Stimulated activated CD4-positive, alpha-beta T cell treated with anti-CD3 and anti-CD28 coated beads, Interleukin-4, amount 100 ng/mL, for 24 hours (primary cell): ENCODE measurements around the gene D2HGDH.

Source experiments
- DNase-seq: peaks from one replicate; pipeline ENCODE4 v3.0.0-alpha.2; 2020

Gene D2HGDH

DNA sequence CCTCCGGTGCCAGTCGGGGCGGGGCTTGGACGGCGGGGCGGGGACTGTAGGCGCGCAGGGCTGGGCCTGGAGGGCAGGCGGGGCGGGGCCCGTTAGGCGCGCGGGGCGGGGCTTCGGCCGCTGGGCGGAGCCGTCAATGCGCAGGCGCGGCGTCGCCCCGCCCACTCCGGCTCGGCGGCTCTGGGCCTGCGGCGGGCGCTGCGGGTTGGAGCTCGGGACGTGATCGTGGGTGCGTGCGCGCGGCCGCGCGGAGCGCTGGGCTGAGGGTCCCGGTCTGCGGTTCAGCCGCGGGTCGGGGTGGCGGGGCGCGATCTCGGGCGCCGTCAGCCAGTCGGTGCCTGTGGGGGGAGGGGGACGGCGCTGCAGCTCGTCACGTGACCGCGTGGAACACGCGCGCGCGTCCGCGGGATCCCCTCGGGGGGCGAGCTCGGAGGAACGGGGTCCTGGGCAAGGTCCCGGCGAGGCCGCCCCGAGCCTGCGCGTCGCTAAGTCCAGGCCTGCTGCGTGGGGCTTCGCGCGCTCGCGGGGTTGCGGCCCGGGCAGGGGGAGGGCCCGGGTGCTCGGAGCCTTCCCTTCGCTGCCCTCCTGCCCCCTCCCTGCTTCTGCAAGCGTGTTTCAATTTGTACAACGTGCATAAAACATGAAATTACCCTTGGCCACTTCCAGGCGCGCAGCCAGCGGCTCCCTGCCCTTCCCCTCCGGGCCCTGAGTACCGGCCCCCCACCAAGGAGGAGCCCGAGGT lies at the start of gene D2HGDH:
TSS of gene D2HGDH (plus strand) at position 164 of the 742 bp plus-strand sequence. CDS start 595 bp downstream, outside the sequence.
- DNase-seq = peak; percentile 94

DNA sequence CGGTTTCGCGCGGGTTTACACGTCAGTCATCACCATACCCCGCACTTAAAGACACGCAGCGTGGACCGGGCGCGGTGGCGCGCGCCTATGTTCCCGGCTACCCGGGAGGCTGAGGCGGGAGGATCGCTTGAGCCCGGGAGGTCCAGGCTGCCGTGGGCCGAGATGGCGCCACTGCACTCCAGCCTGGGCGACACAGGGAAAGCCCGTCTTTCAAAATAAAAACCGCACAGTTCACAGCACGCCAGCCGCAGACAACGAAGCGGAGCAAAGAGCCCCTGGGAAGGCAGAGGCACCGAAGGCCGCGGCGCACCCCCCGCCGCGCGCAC lies 48.1 kb upstream of the D2HGDH start:
- peak; percentile 19 for DNase-seq

DNA sequence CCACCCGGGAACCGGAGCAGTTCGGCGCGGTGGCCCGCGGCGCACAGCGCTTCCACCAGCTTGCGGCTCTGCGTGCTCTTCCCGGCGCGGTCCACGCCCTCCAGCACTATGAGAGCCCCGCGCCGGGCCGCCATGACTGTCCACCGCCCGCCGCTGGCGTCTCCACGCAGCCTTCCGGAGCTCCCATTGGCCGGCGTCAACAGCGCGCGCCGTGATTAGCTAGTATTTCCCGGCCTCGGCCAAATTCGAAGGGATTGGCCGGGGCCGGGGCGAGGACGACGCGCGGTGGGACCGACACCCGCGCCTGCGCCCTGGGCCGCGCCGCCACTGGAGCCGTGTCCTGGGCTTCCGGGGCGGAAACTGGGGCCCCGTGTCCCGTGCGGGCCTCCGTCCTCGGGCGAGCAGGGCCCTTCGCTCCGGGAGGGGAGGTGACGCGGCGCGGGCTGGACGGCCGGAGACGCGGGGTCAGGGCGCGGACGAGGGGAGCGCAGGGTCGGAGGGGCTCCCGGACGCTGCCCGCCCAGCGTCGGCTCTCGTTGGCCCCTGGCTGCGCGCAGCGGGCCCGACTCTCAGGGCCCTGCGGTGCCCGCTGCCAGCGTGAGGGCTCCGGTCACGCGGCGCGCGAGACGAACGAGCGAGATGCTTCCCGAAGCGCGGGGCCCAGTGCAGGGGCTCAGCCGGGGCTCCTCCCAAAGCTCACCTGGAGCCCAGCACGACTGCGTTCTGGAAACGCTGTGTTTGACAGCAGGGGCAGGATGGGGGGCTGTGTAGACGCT lies 47.6 kb upstream of the D2HGDH start, which contains the start of gene DTYMK:
TSS of gene DTYMK (minus strand) at position 166 of the 776 bp plus-strand sequence. CDS start at position 134, 32 bp downstream.
- DNase-seq = peak; percentile 95

DNA sequence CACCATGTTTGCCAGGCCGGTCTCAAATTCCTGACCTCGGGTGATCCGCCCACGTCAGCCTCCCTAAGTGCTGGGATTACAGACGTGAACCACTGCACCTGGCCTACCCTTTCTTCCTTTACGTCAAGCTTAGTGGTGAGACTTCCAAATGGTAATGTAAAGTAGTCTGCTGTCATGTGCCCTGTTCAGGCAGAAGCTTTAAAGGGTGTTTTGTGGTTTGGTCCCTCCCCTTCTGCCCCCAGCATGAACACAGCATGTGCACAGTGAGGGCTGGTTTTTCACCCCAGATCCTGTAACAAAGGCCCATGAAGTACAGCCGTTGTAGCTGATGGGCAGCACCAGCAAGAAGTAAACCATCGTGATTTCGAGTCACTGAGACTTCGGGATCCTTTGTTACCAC lies 45.1 kb upstream of the D2HGDH start:
- DNase-seq = no peak

DNA sequence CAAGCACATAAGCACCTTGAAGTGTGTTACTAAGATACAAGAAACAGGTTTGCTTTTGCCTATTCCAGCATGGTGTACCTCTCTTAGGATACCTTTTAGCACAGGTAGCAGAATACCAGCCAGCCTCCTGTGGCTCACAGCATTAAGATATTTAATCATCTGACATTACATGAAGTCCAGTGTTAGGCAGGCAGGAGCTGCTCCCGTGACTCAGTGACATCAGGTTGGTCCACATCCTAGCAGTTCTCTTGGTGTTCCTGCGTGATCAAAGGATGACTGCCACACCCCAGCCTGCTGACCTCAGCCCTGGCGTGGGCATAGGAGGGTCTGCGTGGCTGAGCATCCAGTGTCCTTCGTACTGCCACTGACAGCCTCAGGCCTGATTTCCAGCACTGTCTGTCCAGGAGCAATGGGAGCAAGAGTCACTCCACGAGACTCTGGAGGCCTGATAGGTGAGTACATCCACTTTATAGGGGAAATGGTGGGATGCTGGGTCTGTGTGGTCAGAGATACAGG lies 44.2 kb upstream of the D2HGDH start:
- no peak for DNase-seq

DNA sequence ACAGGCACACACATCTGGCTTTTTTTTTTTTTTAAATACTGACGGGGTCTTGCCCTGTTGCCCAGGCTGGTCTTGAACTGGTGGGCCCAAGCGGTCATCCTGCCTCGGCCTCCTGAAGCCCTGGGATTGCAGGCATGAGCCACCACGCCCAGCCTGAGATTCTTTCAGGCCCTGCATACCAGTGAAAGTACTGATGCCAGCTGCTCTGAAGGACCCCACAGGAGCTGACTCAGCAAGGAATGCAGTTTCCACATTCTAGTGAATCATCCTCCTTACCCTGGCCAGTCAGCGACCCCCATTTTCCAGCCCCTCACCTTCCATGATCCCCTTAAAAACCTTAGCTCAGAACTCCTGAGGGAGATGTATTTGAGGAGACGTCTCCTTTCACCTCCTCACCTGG lies 42.0 kb upstream of the D2HGDH start:
- DNase-seq = no peak

DNA sequence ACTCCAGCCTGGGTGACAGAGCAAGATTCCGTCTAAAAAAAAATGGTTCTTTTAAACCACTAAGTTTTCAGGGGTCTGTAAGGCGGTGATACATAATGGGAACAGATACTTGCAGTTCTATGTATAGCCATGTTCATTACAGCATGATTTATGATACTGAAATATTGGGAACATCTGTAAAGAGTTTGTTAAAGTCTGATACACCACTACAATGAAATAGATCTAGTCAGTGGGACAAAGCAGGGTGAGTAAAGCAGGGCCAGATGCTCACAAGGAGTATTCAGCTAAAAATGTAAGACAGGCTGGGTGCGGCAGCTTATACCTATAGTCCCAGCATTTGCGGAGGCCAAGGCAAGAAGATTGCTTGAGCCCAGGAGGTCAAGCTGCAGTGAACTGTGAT lies 38.8 kb upstream of the D2HGDH start:
- DNase-seq = no peak

DNA sequence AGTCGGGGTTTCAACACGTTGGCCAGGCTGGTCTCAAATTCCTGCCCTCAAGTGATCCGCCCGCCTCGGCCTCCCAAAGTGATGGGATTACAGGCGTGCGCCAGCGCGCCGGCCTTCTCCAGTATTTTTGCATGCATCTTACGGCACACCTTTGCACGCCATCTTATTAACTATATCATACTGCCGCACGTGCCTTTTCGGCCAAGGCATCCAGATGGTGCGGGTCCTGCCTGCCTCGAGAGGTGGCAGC lies 33.4 kb upstream of the D2HGDH start:
- no peak for DNase-seq

DNA sequence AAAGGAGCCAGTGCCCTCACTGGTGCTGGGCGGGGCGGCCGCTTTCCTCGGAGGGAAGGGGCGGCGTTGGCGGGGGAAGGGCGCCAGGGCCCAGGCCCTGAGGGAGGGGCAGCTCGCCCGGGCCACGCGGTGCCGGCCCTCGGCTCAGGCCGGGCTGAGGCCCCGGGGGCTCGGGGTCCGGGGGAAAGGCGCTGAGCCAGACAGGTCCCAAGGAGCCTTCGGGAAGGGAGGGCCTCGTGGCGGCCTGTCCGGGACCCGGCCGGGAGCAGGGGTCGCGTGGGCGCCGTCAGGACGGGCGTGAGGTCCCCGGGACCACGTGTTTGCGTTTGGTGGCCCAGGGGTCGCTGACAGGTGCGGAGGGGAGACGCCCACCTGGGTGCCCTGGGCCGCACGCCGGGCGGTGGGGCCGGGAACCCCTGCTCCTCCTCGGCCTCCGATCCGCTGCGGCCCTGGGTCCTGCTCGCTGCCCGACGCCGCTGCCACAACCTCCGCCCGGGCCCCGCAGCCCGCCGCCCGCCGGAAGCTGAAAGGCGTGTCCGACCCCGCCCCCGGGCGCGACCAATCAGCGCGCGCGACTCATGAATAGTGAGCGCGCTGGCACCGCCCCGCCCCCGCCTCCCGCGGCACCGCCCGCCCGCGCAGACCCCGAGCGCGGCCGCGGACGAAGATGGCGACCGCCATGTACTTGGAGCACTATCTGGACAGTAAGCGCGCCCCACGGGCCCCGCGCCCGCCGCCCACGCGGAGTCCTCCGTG lies 32.9 kb upstream of the D2HGDH start, which contains the start of gene ING5:
TSS of gene ING5 (plus strand) at position 641 of the 756 bp plus-strand sequence. CDS start at position 668, 27 bp downstream.
- DNase-seq = peak; percentile 97

DNA sequence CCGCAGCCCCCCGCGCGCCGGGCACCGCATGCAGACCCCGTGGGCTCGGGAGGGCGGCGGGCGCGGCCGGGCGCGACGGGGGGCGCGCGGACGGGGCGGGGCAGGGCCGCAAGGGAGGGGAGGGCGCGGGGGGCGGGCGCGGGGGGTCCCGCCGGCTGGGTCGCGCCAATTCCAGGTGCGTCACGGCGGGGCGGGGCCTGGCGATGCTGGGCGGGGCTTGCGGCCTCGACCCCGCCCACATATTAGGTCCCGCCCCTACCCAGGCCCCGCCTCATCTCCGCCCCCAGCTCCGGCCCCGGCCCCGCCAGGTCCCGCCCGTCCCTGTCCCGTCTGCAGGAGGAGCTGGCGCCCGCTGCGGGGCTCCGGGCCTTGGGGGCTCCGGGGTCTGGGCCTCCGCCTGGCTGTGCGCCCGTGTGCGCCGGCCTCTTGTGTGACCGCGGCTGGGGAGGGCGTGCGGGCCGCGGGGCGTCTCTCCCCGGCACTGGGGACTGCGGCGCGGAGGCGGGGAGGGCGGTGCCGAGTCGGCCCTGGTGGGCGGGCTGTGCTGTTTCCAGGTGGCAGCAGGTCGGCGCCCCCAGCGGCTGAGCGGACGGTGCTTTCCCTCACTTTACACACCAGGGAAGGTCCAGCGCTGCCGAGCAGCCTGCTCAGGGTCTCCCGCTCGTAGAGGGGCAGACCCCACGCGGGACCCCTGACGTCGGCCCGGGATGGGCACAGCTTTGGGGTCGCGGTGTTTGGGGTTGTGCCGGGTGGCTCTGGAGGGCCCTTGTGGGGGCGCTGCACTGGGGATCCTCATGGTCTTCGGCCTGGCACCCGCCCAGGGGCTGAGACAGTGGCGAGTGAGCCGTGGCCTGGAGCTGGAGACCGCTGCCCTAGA lies 32.0 kb upstream of the D2HGDH start:
- peak; percentile 89 for DNase-seq

DNA sequence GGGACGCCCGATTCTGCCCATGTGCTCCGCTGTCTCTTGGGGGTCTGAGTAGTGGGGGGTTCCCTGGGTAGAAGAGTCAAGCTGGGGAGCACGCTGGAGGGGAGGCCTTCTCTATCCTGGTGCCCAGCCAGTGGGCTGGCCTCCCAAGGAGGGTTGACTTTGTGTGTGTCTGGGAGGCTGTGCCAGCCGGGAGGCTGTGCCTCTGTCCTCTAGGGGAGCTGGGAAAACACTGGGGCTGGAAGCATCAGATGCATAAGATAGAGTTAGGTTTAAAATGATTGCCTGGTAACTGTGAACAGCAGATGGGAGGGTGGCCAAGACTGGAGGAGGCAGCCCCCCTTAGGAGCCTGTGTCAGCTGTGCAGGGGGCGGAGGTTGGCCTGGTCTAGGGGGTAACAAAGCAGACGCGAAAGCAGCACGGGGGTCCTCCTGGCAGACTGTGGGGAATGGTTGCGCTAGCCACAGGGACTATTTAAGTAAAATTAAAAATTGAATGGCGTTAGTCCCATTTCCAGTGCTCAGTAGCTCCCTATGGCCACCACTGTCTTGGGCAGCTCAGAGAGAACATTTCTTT lies 31.3 kb upstream of the D2HGDH start:
- DNase-seq = no peak

DNA sequence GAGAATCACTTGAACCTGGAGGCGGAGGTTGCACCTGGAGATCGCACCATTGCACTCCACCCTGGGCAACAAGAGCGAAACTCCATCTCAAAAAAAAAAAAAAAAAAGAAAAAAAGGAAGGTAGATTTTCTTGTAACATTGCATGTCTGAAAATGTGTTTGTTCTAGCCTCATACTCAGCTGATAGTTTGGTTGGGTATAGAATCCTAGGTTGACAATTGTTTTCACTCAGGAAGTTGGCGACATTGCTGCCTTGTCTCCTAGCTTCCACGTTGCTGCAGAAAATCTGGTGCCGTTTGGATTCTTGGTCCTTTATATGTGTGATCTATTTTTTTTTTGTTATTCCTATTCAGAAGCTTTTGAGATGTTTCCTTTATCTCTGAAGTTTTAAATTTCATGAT lies 27.9 kb upstream of the D2HGDH start:
- DNase-seq = no peak

DNA sequence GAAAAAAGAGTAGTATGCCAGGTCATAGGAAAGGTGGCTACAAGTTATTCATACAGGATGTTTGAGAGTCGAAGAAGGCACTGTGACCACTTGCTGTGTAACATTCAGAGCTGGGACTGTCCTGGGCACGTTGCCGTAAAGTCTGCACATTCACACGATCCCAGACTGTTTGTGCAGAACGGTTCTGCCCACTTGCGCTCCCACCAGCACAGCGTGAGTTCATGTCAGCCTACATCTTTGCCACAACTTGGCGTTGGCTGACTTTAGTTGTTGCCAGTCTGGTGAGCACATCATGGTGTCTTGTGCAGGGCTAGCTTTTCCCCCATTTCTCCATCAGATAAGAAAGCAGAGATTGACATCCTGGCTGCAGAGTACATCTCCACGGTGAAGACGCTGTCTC lies 25.6 kb upstream of the D2HGDH start:
- no peak for DNase-seq

DNA sequence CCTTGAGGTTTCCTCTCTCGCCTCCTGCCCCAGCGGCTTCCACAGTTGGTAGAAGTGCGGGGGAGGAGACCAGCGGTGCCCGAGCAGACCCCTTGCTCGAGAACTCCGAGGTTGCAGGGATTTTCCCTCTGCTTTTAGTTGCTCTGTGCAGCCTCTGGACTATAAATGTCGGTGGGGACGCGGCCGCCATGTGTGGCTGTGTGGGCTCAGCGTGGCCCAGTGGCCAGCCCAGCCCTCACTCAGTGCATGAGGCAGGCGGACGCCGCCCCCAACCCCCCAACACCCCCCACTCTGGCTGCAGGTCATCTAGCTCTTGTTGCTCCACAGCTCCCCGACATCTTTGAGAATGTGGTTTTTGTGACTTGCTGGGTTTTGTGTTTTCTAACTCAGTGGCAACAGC lies 15.3 kb upstream of the D2HGDH start:
- DNase-seq = no peak

DNA sequence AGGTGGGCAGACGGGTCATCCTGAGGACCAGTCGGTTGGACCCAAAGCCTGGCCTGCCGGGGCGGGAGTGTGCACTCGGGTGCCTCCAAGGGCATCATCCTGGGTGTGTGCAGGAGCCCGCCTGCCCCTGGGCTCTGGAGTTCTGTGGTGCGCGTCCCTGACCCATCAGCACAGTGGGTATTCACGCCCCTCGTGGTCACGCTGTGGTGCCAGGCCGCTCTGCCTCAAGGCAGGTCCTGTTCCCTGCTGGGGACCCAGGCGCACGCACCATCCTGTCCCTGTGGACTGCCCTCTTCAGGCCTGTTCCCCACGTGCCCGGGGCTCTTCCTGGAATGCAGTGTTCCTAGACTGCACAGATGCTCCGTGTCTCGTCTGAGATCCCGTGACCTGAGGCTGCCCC lies 14.3 kb upstream of the D2HGDH start:
- no peak for DNase-seq

DNA sequence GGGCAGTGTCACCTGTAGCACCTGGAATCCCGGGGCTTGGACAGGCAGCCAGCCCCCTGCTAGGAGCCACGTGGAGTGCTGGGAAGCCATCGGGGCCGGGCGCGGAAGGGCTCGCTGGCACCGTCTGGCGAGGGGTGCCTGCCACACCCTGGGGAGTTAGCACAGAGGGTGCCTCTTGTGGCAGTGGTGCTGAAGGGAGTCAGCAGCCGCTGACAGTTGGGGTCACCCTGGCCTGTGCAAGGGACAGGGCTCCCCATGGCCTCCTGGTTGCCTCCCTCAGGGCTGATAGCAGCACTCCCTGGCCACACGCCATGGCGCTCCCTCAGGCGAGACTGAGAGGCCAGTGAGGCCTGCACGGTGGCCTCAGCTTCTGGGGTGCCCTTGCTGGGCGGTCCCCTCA lies 13.9 kb upstream of the D2HGDH start:
- DNase-seq = no peak

DNA sequence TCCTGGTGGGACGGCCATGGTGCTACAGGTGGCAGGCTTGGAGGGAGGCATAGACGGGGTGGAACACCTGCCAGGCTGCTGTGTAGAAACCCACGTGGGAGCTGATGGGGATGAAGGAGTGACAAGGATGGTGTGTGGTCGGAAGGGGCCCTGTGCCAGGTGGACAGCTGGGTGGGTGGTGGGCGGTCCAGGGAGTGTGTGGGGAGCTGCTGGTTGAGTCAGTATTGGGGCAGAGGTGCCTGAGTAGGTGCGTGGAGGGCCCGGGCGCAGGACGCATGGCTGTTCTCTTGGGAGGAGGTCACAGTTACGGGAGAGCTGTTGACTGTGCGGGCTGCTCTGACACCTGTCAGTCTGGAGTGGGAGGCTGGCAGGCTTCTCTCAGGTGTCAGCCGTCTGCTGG lies 12.6 kb upstream of the D2HGDH start:
- DNase-seq = no peak

DNA sequence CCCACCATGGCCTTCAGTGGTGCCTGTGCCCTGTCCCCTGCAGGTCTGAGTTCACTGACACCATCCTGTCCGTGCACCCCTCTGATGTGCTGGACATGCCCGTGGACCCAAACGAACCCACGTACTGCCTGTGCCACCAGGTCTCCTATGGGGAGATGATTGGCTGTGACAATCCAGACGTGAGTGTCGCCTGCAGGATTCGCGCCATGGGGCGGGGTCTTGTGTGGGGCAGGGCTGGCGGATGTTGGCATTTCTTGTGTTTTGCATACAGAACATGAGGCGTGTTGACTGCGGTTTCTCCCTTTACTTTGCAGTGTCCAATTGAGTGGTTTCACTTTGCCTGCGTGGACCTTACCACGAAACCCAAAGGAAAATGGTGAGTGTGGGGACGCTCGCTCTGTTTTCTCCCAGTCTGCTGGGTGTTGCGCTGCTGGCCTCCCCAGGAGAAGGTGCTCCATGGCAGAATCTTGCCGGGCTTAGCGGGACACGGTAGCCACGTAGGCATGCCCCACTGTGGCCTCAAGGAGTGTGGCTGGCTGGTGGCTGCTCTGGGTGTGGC lies 11.5 kb upstream of the D2HGDH start:
- no peak for DNase-seq

DNA sequence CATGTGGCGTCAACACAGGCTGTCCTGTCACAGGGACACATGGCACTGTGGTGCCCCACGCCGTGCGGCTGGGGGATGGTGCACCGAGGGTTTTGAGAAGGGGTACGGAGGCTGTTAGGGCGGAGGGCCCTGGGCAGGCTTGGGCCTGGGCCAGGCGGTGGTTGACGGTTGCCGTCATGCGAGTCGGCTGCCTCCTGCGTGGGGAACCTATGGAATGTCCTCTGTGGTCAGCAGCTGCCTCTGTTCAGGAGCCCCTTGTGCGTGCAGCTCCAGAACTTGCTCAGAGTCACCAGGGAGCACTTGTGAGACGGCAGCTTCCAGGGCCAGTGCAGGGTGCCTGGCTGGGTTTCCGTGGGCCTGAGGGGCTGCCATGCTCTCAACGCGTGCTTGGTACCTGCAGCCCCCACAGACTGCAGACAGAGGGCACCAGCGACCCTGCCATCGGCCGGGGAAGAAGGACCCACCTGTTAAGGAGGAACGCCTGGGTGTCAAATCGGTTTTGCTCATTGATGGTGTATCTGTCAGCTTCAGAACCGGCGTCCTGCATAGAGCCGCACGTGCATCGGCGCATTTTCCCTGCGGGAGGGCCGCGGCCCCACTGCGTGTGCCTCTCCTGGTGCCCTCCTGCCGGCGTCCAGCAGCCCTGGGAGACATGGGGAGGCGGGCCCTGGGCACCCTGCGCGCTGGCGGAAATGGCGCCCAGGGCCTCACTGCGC lies 10.0 kb upstream of the D2HGDH start:
- peak; percentile 32 for DNase-seq

DNA sequence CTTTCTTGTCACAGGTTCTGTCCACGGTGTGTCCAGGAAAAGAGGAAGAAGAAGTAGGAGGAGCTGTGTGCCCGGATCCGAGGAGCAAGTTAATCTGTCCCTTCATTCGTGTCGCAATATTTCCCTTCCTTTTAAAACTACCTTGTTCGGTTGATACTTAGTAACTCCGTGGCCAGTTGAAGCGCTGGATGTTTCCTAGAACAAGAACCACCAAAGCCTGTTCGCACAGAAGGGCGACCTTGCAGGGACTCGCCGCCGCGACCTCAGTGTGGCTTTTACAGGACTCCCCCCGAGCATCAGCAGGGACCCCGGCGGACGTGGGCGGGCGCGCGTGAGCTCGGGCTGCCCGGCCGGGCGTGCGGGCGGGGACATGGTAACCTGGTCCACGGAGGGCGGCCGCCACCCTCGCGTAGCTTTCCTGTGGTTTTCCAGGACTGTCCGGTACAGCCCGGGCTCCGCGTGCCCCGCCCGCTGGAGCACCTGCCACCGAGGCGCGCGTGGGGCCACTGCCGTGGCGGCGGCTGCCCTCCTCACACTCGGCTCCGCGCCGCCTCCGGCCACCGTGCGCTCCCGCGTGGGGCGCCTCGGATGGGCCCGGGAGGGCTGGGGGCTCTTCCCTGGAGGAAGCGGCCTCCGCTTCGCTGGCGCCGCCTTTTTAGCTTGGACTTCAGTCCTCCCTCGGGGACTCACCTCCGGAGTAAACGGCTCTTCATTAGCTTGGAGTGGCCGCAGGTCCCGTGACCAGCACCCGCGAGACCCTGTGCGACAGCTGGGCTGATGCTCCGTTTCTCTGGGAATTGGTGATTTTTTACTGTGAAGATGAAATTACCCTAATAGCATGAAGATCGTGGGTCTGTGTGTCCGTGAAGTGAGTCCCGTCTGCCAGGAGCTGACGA lies 9.2 kb upstream of the D2HGDH start:
- no peak for DNase-seq
